ENCODE data around the gene CNGB1.

- TF ChIP-seq EZH2 (IDR thresholded peaks at IDR 0.05; ENCODE audit: low read length, missing control alignments) (no peak), CTCF (conservative IDR thresholded peaks at IDR 0.05 in 1 of 2, IDR thresholded peaks at IDR 0.05 in 1 of 2; ENCODE audit: low read depth in 1 of 2, low read length in 2 of 2) (no peak)
Observed at GRCh38 chr16:57976331-57976796, 5.4 kb upstream of the CNGB1 start.

Measured in fibroblast of lung (primary cell).